Measurements from ENCODE around the gene EYA2. TPM values are rescaled to one million over a fixed set of nuclear protein-coding genes. Genes with fewer than 3 reads are reported as not detected.
"Not testable (repeated sequence)": the region's sequence is repeated elsewhere in the genome, so short reads cannot be mapped to it uniquely, and the experiment has no call there.

EYA2 gene
- total and polyA plus RNA-seq, 2 donors (not counting 1 experiment from before 2014, with no cell fraction given): 1.1 to 2.8 TPM

DNA sequence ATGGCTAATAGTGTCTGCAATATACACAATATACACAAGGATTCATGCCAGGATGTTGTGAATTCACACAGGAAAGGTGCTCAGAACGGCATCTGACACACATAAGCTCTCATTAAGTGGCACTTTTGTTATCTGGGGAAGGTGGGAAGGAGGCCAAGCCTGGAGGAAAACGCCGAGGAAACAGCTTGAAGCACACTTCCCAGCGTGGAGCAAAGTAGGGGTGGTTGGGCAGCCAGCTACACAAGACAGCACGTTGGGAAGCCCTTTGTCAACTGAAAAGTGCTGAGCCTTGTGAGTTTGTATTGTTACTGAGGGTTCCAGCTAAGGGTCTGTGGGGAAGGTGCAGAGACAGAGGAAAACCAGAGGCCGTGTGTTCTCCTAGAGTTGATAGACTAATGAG lies 280.9 kb downstream of the EYA2 start:
- no peaks in the 10 kb centered on the region for H3K4me1 Mint-ChIP-seq
- Histone ChIP-seq H3K4me1 (ENCODE audit: control insufficient read depth in 2 of 2, insufficient read depth in 2 of 2, low read length in 2 of 2) (no peaks in the 10 kb centered on the region), H3K4me2 (replicated peaks; ENCODE audit: low read depth, low read length, poor library complexity, severe bottlenecking) (no peak overlapping the region), H3K9ac (ENCODE audit: low read length) (no peak overlapping the region), H4K20me1 (ENCODE audit: control insufficient read depth, insufficient read depth, low read length, poor library complexity, severe bottlenecking) (no peaks in the 10 kb centered on the region), H3K36me3 (replicated peaks in 1 of 2; ENCODE audit: control extremely low read depth in 1 of 2, control insufficient read depth in 1 of 2, extremely low read depth in 1 of 2, insufficient read depth in 2 of 2, low read length in 1 of 2) (no peaks in the 10 kb centered on the region), H3K9me3 (ENCODE audit: control extremely low read depth in 1 of 3, control insufficient read depth in 2 of 3, insufficient read depth in 1 of 3, low read length in 2 of 3) (no peaks in the 10 kb centered on the region), H3K27me3 (replicated peaks in 1 of 4; ENCODE audit: control extremely low read depth in 1 of 4, control insufficient read depth in 3 of 4, insufficient read depth in 4 of 4, low read length in 3 of 4) (peaks cover 0 to 4% (median 1%) of the 10 kb centered on the region in 4 experiments), H3K27ac (ENCODE audit: low read length in 2 of 2) (no peak overlapping the region), H3K79me2 (ENCODE audit: control insufficient read depth, insufficient read depth, low read length) (no peaks in the 10 kb centered on the region), H3K4me3 (ENCODE audit: control extremely low read depth in 1 of 5, extremely low read depth in 1 of 5, insufficient read depth in 1 of 5, low read depth in 2 of 5, low read length in 4 of 5) (no peak overlapping the region), H2AFZ (ENCODE audit: insufficient read depth, low read depth, low read length, poor library complexity, severe bottlenecking) (no peak overlapping the region)
- ChIA-PET CTCF (no interaction called here), POLR2A (no interaction called here)
- no peaks in the 10 kb centered on the region for H3K9me3 Mint-ChIP-seq (ENCODE audit: insufficient read depth)
- DNase-seq: no peak
- H3K27me3 Mint-ChIP-seq: peaks cover 15% of the 10 kb centered on the region
- no peak for TF ChIP-seq EZH2 (IDR thresholded peaks at IDR 0.05; ENCODE audit: borderline replicate concordance, insufficient read depth, low read depth, low read length, poor library complexity, severe bottlenecking)
- TF ChIP-seq, protein P1, sequence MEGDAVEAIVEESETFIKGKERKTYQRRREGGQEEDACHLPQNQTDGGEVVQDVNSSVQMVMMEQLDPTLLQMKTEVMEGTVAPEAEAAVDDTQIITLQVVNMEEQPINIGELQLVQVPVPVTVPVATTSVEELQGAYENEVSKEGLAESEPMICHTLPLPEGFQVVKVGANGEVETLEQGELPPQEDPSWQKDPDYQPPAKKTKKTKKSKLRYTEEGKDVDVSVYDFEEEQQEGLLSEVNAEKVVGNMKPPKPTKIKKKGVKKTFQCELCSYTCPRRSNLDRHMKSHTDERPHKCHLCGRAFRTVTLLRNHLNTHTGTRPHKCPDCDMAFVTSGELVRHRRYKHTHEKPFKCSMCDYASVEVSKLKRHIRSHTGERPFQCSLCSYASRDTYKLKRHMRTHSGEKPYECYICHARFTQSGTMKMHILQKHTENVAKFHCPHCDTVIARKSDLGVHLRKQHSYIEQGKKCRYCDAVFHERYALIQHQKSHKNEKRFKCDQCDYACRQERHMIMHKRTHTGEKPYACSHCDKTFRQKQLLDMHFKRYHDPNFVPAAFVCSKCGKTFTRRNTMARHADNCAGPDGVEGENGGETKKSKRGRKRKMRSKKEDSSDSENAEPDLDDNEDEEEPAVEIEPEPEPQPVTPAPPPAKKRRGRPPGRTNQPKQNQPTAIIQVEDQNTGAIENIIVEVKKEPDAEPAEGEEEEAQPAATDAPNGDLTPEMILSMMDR (IDR thresholded peaks at IDR 0.05): no peak
- intact Hi-C loops (cut with micrococcal nuclease): no loop called here
- no peak overlapping the region for H3K27ac Mint-ChIP-seq
- no peak overlapping the region for H3K4me3 Mint-ChIP-seq
- ATAC-seq (ENCODE audit: low read depth): no peak
- 46% methylated on average over 4 of the region's 6 CpGs for WGBS (ENCODE audit: insufficient coverage)

DNA sequence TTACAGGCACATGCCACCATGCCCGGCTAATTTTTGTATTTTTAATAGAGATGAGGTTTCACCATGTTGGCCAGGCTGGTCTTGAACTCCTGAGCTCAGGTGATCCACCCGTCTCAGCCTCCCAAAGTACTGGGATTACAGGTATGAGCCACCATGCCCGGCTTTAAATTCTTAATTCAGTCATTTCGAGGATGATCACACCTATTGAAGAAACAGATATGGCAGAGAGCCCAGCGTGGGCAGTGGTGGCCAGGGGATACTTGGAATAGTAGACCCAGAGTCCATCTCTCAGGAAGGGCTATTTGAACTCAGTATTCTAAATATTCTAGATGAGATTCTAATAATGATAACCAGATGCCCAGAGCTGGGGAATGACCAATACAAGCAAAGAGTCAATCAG lies 281.6 kb downstream of the EYA2 start:
- H3K4me1 ChIP-seq (ENCODE audit: control insufficient read depth in 2 of 2, insufficient read depth in 2 of 2, low read length in 2 of 2); H4K20me1 ChIP-seq (ENCODE audit: control insufficient read depth, insufficient read depth, low read length, poor library complexity, severe bottlenecking); H3K4me1 Mint-ChIP-seq; H3K27me3 ChIP-seq (replicated peaks in 1 of 4; ENCODE audit: control extremely low read depth in 1 of 4, control insufficient read depth in 3 of 4, insufficient read depth in 4 of 4, low read length in 3 of 4); H3K9ac ChIP-seq (ENCODE audit: low read length); POLR2A ChIA-PET; H3K79me2 ChIP-seq (ENCODE audit: control insufficient read depth, insufficient read depth, low read length); ATAC-seq (ENCODE audit: low read depth); H3K9me3 ChIP-seq (ENCODE audit: control extremely low read depth in 1 of 3, control insufficient read depth in 2 of 3, insufficient read depth in 1 of 3, low read length in 2 of 3); H3K4me2 ChIP-seq (replicated peaks; ENCODE audit: low read depth, low read length, poor library complexity, severe bottlenecking); DNase-seq; H3K36me3 ChIP-seq (replicated peaks in 1 of 2; ENCODE audit: control extremely low read depth in 1 of 2, control insufficient read depth in 1 of 2, extremely low read depth in 1 of 2, insufficient read depth in 2 of 2, low read length in 1 of 2); intact Hi-C loops (cut with micrococcal nuclease); H2AFZ ChIP-seq (ENCODE audit: insufficient read depth, low read depth, low read length, poor library complexity, severe bottlenecking); H3K27ac Mint-ChIP-seq; H3K9me3 Mint-ChIP-seq (ENCODE audit: insufficient read depth); H3K4me3 ChIP-seq (ENCODE audit: control extremely low read depth in 1 of 5, extremely low read depth in 1 of 5, insufficient read depth in 1 of 5, low read depth in 2 of 5, low read length in 4 of 5); H3K27ac ChIP-seq (ENCODE audit: low read length in 2 of 2); H3K4me3 Mint-ChIP-seq: not testable (repeated sequence)
- CTCF ChIA-PET: interaction anchor here (0.7 kb wide), 1 partner anchor 432 kb away, joined by 3 read pairs; no protein-coding TSS in a partner anchor
- WGBS (ENCODE audit: insufficient coverage): 78% methylated on average over 4 of the region's 5 CpGs
- H3K27me3 Mint-ChIP-seq: peaks cover 10% of the 10 kb centered on the region

Data from B cell (primary cell).